GM21717 (cell line): ENCODE data around the gene CLDND1.

Source experiments
- ATAC-seq: cut with Tn5 transposase; IDR thresholded peaks from one replicate; pipeline ENCODE4 v1.9.1; 2021; ENCODE audit warnings: mild to moderate bottlenecking, moderate library complexity; ENCODE audit not compliant: unreplicated experiment

CLDND1 gene

GRCh38 chr3:98521897-98522543, 682 bp downstream of the CLDND1 start:
- peak; percentile 47 for ATAC-seq

GRCh38 chr3:98519351-98519750, 3.4 kb downstream of the CLDND1 start:
- no peak for ATAC-seq

- no peak for ATAC-seq
Measured at GRCh38 chr3:98518816-98519215, 3.9 kb downstream of the CLDND1 start.

GRCh38 chr3:98514948-98515347, 7.8 kb downstream of the CLDND1 start:
- no peak for ATAC-seq

GRCh38 chr3:98513736-98514135, 9.0 kb downstream of the CLDND1 start:
- ATAC-seq: no peak

GRCh38 chr3:98513091-98513511, 9.6 kb downstream of the CLDND1 start:
- ATAC-seq: no peak

- no peak for ATAC-seq
Measured at GRCh38 chr3:98512576-98512975, 10.1 kb downstream of the CLDND1 start.

GRCh38 chr3:98508582-98508981, 14.1 kb downstream of the CLDND1 start:
- no peak for ATAC-seq

GRCh38 chr3:98504539-98504938, 18.2 kb downstream of the CLDND1 start:
- no peak for ATAC-seq

- ATAC-seq: no peak
Measured at GRCh38 chr3:98501863-98502576, 20.7 kb downstream of the CLDND1 start.

- no peak for ATAC-seq
Measured at GRCh38 chr3:98501270-98501669, 21.4 kb downstream of the CLDND1 start.

GRCh38 chr3:98500019-98500418, 22.7 kb downstream of the CLDND1 start:
- no peak for ATAC-seq

- no peak for ATAC-seq
Measured at GRCh38 chr3:98497381-98497780, 25.3 kb downstream of the CLDND1 start, which contains the start of gene OR5K2. Gene OR5K2, plus strand, starts transcription at chr3:98497681. Its CDS starts 0 bp downstream, at chr3:98497681.

GRCh38 chr3:98483626-98484025, 39.1 kb downstream of the CLDND1 start:
- ATAC-seq: no peak

GRCh38 chr3:98482717-98483482, 39.8 kb downstream of the CLDND1 start:
- no peak for ATAC-seq
